H1 (cell line): ENCODE measurements around the gene SLC2A11.

Source experiments
- CBX8 ChIP-seq: fragments of 300-800, 300-1000 bp; sonication (generic); IDR thresholded peaks from 2 replicates; pipeline ENCODE4 v1.7.1; 2016; ENCODE audit warnings: low read depth, low read length, borderline replicate concordance
- CTCF ChIP-seq, 3 experiments: IDR thresholded peaks; 1 replicate in 2 of 3; 2 replicates in 1 of 3; pipeline versions ENCODE4 v1.5.1 to v1.6.1; 2011; ENCODE audit warnings: low read length in 3 of 3, mild to moderate bottlenecking in 3 of 3, inconsistent platforms in 2 of 3, low read depth in 1 of 3, moderate library complexity in 1 of 3; ENCODE audit not compliant: insufficient read depth in 1 of 3; ENCODE audit errors: control extremely low read depth in 1 of 3
- EP300 ChIP-seq, 2 experiments: IDR thresholded peaks; 1 replicate in 1 of 2; 2 replicates in 1 of 2; pipeline ENCODE4 v1.6.1; 2011 to 2012; ENCODE audit warnings: low read depth in 2 of 2, low read length in 2 of 2, mild to moderate bottlenecking in 2 of 2, borderline replicate concordance in 1 of 2, inconsistent platforms in 1 of 2, moderate library complexity in 1 of 2
- HDAC6 ChIP-seq: IDR thresholded peaks from one replicate; pipeline ENCODE4 v1.7.1; 2012; ENCODE audit warnings: low read depth, mild to moderate bottlenecking, inconsistent platforms, low read length, moderate library complexity
- JUN ChIP-seq: IDR thresholded peaks from 2 replicates; pipeline ENCODE4 v1.6.1; 2011; ENCODE audit warnings: low read depth, mild to moderate bottlenecking, improper control_type of control experiment, low read length
- PHF8 ChIP-seq: fragments of 200-600 bp; sonication (generic); conservative IDR thresholded peaks from 2 replicates; pipeline ENCODE4 v1.7.1; 2012; ENCODE audit warnings: low read depth, mild to moderate bottlenecking, inconsistent platforms, low read length, moderate library complexity
- POLR2A ChIP-seq, 2 experiments: IDR thresholded peaks; 1 replicate in 1 of 2; 2 replicates in 1 of 2; pipeline ENCODE4 v1.6.1; 2011; ENCODE audit warnings: low read depth in 2 of 2, low read length in 2 of 2, mild to moderate bottlenecking in 2 of 2; ENCODE audit errors: control extremely low read depth in 1 of 2
- POLR2AphosphoS5 ChIP-seq: IDR thresholded peaks from 2 replicates; pipeline ENCODE4 v1.6.1; 2011; ENCODE audit warnings: low read depth, low read length
- RAD21 ChIP-seq, 2 experiments: IDR thresholded peaks in 1 of 2; conservative IDR thresholded peaks in 1 of 2; 2 replicates each; pipeline ENCODE4 v1.6.1; 2011; ENCODE audit warnings: low read depth in 2 of 2, low read length in 2 of 2, improper control_type of control experiment in 1 of 2, inconsistent platforms in 1 of 2, mild to moderate bottlenecking in 1 of 2, moderate library complexity in 1 of 2
- SIN3A ChIP-seq, 2 experiments: IDR thresholded peaks in 1 of 2; conservative IDR thresholded peaks in 1 of 2; 2 replicates each; pipeline ENCODE4 v1.6.1; 2011 to 2012; ENCODE audit warnings: low read length in 2 of 2, improper control_type of control experiment in 1 of 2, low read depth in 1 of 2, mild to moderate bottlenecking in 1 of 2
- SUZ12 ChIP-seq: fragments of 200-600 bp; sonication (generic); IDR thresholded peaks from 2 replicates; pipeline ENCODE4 v1.6.1; 2012; ENCODE audit warnings: mild to moderate bottlenecking, inconsistent platforms, low read length, moderate library complexity, mixed read lengths
- TCF12 ChIP-seq: IDR thresholded peaks from 2 replicates; pipeline ENCODE4 v1.6.1; 2011; ENCODE audit warnings: low read depth, mild to moderate bottlenecking, low read length
- YY1 ChIP-seq: IDR thresholded peaks from 2 replicates; pipeline ENCODE4 v1.6.1; 2011; ENCODE audit warnings: low read depth, mild to moderate bottlenecking, low read length
- TF ChIP-seq, protein P1 (sequence below): IDR thresholded peaks from 2 replicates; pipeline ENCODE4 v1.6.1; 2012; ENCODE audit warnings: inconsistent platforms

GRCh38 chr22:23906641-23907040 lies 49.0 kb downstream of the SLC2A11 start:
- TF ChIP-seq EP300 (IDR thresholded peaks at IDR 0.05; ENCODE audit: borderline replicate concordance in 1 of 2, low read depth in 2 of 2, low read length in 2 of 2) = no peak
- no peak for TF ChIP-seq SUZ12
- TF ChIP-seq JUN = no peak
- no peak for TF ChIP-seq CTCF (IDR thresholded peaks at IDR 0.05; ENCODE audit: control extremely low read depth in 1 of 3, insufficient read depth in 1 of 3, low read depth in 1 of 3, low read length in 3 of 3)
- no peak for TF ChIP-seq YY1
- no peak for TF ChIP-seq POLR2A (IDR thresholded peaks at IDR 0.05; ENCODE audit: control extremely low read depth in 1 of 2, low read depth in 2 of 2, low read length in 2 of 2)
- TF ChIP-seq SIN3A (conservative IDR thresholded peaks at IDR 0.05 in 1 of 2, IDR thresholded peaks at IDR 0.05 in 1 of 2; ENCODE audit: low read depth in 1 of 2, low read length in 2 of 2) = no peak
- no peak for TF ChIP-seq RAD21 (IDR thresholded peaks at IDR 0.05 in 1 of 2, conservative IDR thresholded peaks at IDR 0.05 in 1 of 2; ENCODE audit: low read depth in 2 of 2, low read length in 2 of 2)
- no peak for TF ChIP-seq TCF12
- TF ChIP-seq CBX8 = no peak
- TF ChIP-seq PHF8 = no peak
- TF ChIP-seq POLR2AphosphoS5 = no peak
- no peak for TF ChIP-seq HDAC6
- TF ChIP-seq, protein P1, sequence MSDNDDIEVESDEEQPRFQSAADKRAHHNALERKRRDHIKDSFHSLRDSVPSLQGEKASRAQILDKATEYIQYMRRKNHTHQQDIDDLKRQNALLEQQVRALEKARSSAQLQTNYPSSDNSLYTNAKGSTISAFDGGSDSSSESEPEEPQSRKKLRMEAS = no peak
